Keratinocyte (primary cell): Measurements from ENCODE around the gene OR10H1. TPM values are rescaled to one million over a fixed set of nuclear protein-coding genes. Genes with fewer than 3 reads are reported as not detected.

ENCODE experiments used
- DNase-seq: peaks from one replicate; pipeline ENCODE4 v3.0.0-alpha.2; 2011; ENCODE audit warnings: low read depth, missing footprints, low spot score
- FAIRE-seq: peaks from 2 replicates; lab custom pipeline; 2011; peaks lifted over from hg19 to GRCh38; lab: Jason Lieb, UNC
- H2AFZ ChIP-seq: 2 replicates; pipeline ENCODE4 v1.6.0; 2012; ENCODE audit warnings: low read length, control low read depth, inconsistent platforms; ENCODE audit not compliant: control insufficient read depth
- H3K27ac ChIP-seq: 2 replicates; pipeline ENCODE4 v1.5.1; 2011; ENCODE audit warnings: low read length; ENCODE audit not compliant: control insufficient read depth, insufficient read depth
- H3K27me3 ChIP-seq: 3 replicates; pipeline ENCODE4 v1.6.0; 2011; ENCODE audit warnings: low read length; ENCODE audit not compliant: control insufficient read depth, insufficient read depth; ENCODE audit errors: extremely low read depth
- H3K36me3 ChIP-seq, 2 experiments: 2 replicates in 1 of 2; 3 replicates in 1 of 2; pipeline ENCODE4 v1.5.1; 2011; ENCODE audit warnings: low read length in 2 of 2, mild to moderate bottlenecking in 1 of 2; ENCODE audit not compliant: control insufficient read depth in 2 of 2, insufficient read depth in 2 of 2; ENCODE audit errors: extremely low read depth in 1 of 2
- H3K4me1 ChIP-seq: 3 replicates; pipeline ENCODE4 v1.5.1; 2011; ENCODE audit warnings: low read length; ENCODE audit not compliant: control insufficient read depth, insufficient read depth; ENCODE audit errors: extremely low read depth
- H3K4me2 ChIP-seq: 3 replicates; pipeline ENCODE4 v1.6.0; 2011; ENCODE audit warnings: low read depth, low read length; ENCODE audit not compliant: control insufficient read depth, insufficient read depth; ENCODE audit errors: extremely low read depth
- H3K4me3 ChIP-seq, 3 experiments: fragments of 200-600 bp in 1 of 3; sonication (generic) in 1 of 3; 2 replicates in 2 of 3; 3 replicates in 1 of 3; pipeline ENCODE4 v1.5.1; 2011 to 2016; ENCODE audit warnings: low read length in 3 of 3, mild to moderate bottlenecking in 3 of 3, control low read depth in 2 of 3, inconsistent platforms in 1 of 3, low read depth in 1 of 3, mixed read lengths in 1 of 3, mixed run types in 1 of 3, moderate library complexity in 1 of 3; ENCODE audit not compliant: control insufficient read depth in 2 of 3, insufficient read depth in 2 of 3; ENCODE audit errors: extremely low read depth in 1 of 3
- H3K79me2 ChIP-seq: 2 replicates; pipeline ENCODE4 v1.6.0; 2012; ENCODE audit warnings: low read length; ENCODE audit not compliant: control insufficient read depth, insufficient read depth
- H3K9ac ChIP-seq: 3 replicates; pipeline ENCODE4 v1.6.0; 2011; ENCODE audit warnings: low read length; ENCODE audit not compliant: control insufficient read depth, insufficient read depth; ENCODE audit errors: extremely low read depth
- H3K9me1 ChIP-seq: 3 replicates; pipeline ENCODE4 v1.6.0; 2011; ENCODE audit warnings: low read length; ENCODE audit not compliant: control insufficient read depth, insufficient read depth; ENCODE audit errors: extremely low read depth
- H3K9me3 ChIP-seq: 2 replicates; pipeline ENCODE4 v1.5.1; 2012; ENCODE audit warnings: low read depth, low read length; ENCODE audit not compliant: control insufficient read depth
- H4K20me1 ChIP-seq: 3 replicates; pipeline ENCODE4 v1.6.0; 2011; ENCODE audit warnings: low read length; ENCODE audit not compliant: control insufficient read depth, insufficient read depth; ENCODE audit errors: extremely low read depth
- CTCF ChIP-seq, 3 experiments: IDR thresholded peaks in 1 of 3; conservative IDR thresholded peaks in 1 of 3; optimal IDR thresholded peaks in 1 of 3; 2 replicates in 2 of 3; 3 replicates in 1 of 3; pipeline versions ENCODE3 to v1.5.1; 2011; ENCODE audit warnings: low read length in 3 of 3, mild to moderate bottlenecking in 3 of 3, moderate library complexity in 2 of 3, control low read depth in 1 of 3, inconsistent platforms in 1 of 3; ENCODE audit not compliant: insufficient read depth in 2 of 3; ENCODE audit errors: extremely low read depth in 1 of 3
- EZH2 ChIP-seq: IDR thresholded peaks from one replicate; pipeline ENCODE4 v1.6.1; 2012; ENCODE audit warnings: inconsistent platforms, mild to moderate bottlenecking, low read length, moderate library complexity
- dilution Hi-C: fragments of 300-500 bp; cut with MboI; formaldehyde crosslinking; loops from one replicate; pipeline ENCODE4 v1.7.0; 2020; ENCODE audit warnings: low sequenced_read_pairs; ENCODE audit not compliant: extremely low pct_ligation_motif_present
- polyA plus RNA-seq, 5 experiments: library from polyadenylated mRNA; depleted of rRNA in 3 of 5; stranded (reverse) in 3 of 5; stranded (forward) in 1 of 5; unstranded in 1 of 5; fragments of >200 nt; gene quantifications; 1 replicate in 1 of 5; 2 replicates in 3 of 5; 3 replicates in 1 of 5; pipeline versions ENCODE4 v1.2.1 to v1.2.3, GENCODE V29; 2011 to 2012; ENCODE audit warnings: missing spikeins in 2 of 5, low read depth in 1 of 5, low replicate concordance in 1 of 5

OR10H1 gene
- polyA plus RNA-seq, 1 donor (not counting 4 experiments of a cell fraction or from before 2014, with no cell fraction given): not detected

DNA sequence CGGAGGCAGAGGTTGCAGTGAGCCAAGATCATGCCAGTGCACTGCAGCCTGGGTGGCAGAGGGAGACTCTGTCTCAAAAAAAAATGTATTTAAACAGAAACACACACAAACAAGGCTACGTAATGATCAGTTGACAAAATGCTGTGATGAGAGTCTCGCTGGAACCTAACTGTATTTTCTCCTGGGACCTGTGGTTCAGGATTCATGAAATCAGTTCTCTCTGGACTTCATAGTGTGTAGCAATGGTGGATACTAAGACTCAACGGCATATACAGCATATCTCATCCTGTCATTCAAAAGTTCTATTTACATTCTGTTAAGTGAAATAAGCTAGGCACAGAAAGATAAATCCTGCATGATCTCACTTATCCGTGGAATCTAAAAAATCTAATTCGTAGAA, 45.1 kb upstream of the OR10H1 start:
- dilution Hi-C loops: no loop called here
- Histone ChIP-seq H3K27me3 (no peaks in the 10 kb centered on the region), H3K9me3 (no peaks in the 10 kb centered on the region), H3K4me2 (no peak overlapping the region), H3K9ac (no peak overlapping the region), H3K79me2 (no peaks in the 10 kb centered on the region), H2AFZ (no peak overlapping the region), H3K9me1 (no peaks in the 10 kb centered on the region), H3K27ac (no peak overlapping the region), H3K4me3 (no peak overlapping the region), H3K36me3 (no peaks in the 10 kb centered on the region), H4K20me1 (no peaks in the 10 kb centered on the region), H3K4me1 (no peaks in the 10 kb centered on the region)
- no peak for DNase-seq
- no peak for TF ChIP-seq CTCF (optimal IDR thresholded peaks at IDR 0.05 in 1 of 3, IDR thresholded peaks at IDR 0.05 in 1 of 3, conservative IDR thresholded peaks at IDR 0.05 in 1 of 3; ENCODE audit: extremely low read depth in 1 of 3, insufficient read depth in 2 of 3, low read length in 3 of 3)
- TF ChIP-seq EZH2: no peak
- no peak for FAIRE-seq

DNA sequence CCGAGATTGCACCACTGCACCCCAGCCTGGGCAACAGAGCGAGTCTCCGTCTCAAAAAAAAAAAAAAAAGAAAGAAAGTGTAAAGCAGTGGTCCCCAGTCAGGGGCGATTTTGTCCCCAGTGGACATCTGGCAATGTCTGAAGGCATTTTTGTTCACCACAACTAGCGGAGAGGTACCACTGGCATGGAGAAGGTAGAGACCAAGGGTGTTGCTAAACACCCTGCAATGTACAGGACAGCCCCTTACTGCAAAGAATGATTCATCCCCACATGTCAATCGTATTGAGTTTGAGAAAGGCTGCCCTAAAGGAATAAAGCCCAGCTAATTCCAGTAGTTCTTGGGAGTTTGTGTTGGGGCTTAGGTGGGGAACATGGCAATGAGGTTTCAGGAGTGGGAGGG, 43.7 kb upstream of the OR10H1 start:
- DNase-seq (no peak), FAIRE-seq (no peak)
- H3K27ac ChIP-seq: no peak overlapping the region
- H3K9me1 ChIP-seq: no peaks in the 10 kb centered on the region
- H4K20me1 ChIP-seq: no peaks in the 10 kb centered on the region
- H3K9me3 ChIP-seq: no peaks in the 10 kb centered on the region
- no peaks in the 10 kb centered on the region for H3K36me3 ChIP-seq
- H3K4me1 ChIP-seq: no peaks in the 10 kb centered on the region
- no peak overlapping the region for H3K4me3 ChIP-seq
- H3K79me2 ChIP-seq: no peaks in the 10 kb centered on the region
- H3K27me3 ChIP-seq: no peaks in the 10 kb centered on the region
- H3K9ac ChIP-seq: no peak overlapping the region
- H3K4me2 ChIP-seq: no peak overlapping the region
- dilution Hi-C loops: no loop called here
- H2AFZ ChIP-seq: no peak overlapping the region
- TF ChIP-seq CTCF (optimal IDR thresholded peaks at IDR 0.05 in 1 of 3, IDR thresholded peaks at IDR 0.05 in 1 of 3, conservative IDR thresholded peaks at IDR 0.05 in 1 of 3; ENCODE audit: extremely low read depth in 1 of 3, insufficient read depth in 2 of 3, low read length in 3 of 3): no peak
- TF ChIP-seq EZH2: no peak
